Fibroblast of upper back skin (primary cell): Measurements from ENCODE around the gene KIAA0408.

ENCODE experiments used
- DNase-seq: peaks from one replicate; pipeline ENCODE4 v3.0.0-alpha.2; 2013

The KIAA0408 gene

DNA sequence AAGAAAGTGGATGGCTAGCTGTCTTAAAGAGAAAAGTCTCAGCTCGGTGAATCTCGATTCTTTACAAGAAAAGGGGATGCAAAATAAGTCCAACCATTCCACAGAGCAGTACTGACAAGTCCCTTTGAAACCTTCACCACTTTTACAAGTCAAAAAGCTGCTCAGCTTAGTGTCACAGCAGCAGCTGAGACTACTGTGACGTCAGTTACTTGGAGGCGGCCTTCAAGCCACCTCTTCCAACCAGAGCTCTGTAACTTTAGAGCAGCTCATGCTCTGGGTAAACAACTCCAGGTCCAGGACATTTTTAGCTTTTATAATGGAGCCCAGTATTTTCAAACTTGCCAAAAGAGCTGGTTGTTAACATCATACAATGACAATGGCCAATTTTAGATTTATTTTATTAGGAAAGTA is at the start of gene KIAA0408:
KIAA0408 (minus strand) TSS at position 159 of the 411 bp plus-strand sequence. CDS start 5,408 bp downstream, outside the sequence.
- DNase-seq, result peak; percentile 62

- no peak for DNase-seq
These were observed 47.7 kb upstream of the KIAA0408 start for GRCh38 chr6:127506894-127507293.

GRCh38 chr6:127503022-127503421 is 43.8 kb upstream of the KIAA0408 start:
- DNase-seq, result no peak

DNA sequence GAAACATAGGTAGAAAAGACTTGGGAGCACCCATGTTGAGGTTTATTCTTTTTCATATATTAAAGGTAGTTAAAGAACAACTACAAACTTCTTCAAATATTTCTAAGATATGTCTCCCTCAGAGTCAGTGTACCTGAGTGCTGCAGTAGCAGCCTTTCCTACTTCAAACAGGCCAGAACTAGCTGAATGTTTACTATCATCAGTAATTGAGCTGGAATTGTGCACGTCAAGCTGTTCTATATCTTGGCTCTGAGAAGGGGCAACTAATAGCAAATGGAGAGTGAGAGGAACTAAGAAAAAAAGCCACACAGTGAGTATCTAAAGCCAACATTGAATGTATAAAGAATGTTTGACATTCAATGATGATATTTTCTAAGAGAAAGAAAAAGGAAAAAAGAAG is 38.2 kb upstream of the KIAA0408 start:
- DNase-seq, result no peak

- DNase-seq, result peak; percentile 47
These were observed 37.3 kb upstream of the KIAA0408 start for GRCh38 chr6:127496471-127496870.

DNA sequence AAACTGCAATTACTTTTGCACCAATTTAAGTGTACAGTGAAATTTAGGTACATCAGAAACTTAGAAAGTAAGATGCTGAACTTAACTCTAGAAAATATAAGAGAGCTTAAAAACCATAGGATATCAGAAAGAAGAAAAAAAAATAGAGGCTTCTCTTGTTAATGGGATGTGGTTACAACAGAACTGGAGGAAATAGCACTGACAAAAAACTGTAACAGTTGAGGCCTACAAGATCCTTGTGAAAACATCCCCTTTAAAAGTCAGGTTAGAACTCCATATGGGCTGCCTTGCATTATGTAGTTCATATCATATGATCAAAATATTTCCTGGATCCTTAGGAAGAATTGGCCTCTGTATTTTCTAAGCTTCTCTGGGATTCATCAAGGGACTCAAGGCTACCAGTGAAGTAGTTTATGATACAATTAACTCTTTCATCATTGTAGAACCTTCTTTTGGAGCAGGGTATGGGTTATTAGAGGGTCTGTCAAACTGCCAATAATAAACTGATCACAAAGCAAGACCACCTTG is 35.1 kb upstream of the KIAA0408 start:
- DNase-seq, result no peak

DNA sequence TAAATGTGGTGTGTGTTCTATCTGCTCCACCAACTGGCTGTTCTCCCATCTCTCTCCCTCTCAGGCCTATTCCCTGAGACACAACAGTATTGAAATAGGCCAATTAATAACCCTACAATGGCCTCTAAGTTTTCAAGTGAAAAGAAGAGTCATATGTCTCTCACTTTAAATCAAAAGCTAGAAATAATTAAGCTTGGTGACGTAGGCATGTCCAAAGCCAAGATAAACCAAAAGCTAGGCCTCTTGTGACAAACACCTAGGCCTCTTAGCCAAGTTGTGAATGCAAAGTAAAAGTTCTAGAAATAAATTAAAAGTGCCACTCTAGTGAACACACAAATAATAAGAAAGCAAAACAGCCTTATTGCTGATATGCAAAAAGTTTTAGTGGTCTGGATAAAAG is 30.1 kb upstream of the KIAA0408 start:
- DNase-seq, result no peak

DNA sequence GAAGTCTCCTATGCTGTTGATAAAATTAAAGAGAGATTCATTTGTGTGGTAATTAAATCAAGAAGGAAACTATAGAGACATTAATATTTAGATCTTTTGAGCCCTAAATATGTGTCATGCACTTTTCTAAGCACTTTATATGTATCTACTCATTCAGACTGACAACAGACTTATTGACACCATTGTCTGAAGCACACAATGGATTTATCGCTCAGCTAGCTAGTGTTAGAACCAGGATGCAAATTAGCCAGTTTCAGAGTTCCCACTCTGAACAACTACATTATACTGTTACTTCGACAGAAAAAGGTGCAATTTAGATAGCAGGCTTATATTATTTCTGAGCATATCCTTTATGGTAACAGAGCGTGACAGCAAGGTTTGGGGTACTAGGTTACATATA is 27.7 kb upstream of the KIAA0408 start:
- DNase-seq, result no peak

DNA sequence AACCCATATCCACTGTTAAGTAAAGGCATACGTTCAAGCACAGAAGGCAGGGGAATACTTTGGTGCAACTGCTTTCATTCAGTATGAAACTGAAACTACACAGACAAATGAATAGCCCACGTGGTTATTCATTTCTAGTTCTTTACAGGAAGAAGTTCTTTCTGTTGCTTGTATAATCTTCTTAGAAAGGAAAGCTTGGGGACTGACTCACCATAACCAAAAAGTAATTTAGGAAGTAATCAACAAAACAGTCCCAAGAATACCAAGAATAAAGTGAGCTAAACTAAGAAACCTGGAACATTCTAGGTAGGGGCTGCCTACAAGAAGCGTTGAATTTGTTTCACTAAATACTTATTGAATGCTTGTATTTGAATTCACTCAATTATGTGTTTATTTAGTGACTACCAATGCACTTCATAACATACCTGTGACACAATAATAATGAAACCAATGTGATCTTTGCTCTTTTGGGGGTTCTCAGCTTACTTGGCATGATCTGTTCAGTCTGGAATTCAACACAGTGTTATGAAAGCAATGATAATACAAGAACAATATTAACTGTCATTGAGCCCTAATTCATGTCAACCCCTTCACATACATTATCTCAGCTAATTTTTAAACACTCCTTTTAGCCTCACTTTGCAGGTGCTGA is 25.1 kb upstream of the KIAA0408 start:
- peak; percentile 52 for DNase-seq

DNA sequence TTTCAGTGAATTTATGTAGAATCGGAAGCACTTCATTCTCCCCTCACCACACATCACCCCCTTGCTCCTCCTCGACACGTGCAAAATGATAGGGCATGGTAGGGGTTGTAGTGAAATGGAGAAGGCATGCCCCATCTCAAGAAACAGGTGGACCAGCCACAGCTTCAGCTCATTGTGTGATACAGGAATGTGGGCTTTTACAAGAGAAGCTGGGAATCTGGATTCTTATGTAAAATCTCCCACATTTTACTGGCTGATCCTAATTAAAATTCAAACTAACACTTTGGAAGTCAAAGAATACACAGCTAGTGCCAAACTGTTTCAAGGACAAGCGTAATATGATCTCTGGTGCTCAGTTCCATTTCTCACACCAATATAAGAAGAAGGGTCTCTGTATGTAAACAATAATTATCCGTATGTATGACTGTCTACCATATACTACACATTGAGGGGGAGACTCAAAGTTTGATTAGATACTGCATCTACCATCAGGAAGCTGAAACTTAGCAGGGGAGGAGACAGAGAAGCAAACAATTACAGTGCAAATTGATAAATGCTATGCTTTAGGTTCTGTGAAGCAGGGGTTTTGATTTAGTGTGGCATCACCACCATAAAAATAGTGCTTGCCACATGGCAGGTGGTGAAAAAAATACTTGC is 24.3 kb upstream of the KIAA0408 start:
- DNase-seq, result no peak

GRCh38 chr6:127482325-127482724 is 23.1 kb upstream of the KIAA0408 start:
- DNase-seq, result no peak

DNA sequence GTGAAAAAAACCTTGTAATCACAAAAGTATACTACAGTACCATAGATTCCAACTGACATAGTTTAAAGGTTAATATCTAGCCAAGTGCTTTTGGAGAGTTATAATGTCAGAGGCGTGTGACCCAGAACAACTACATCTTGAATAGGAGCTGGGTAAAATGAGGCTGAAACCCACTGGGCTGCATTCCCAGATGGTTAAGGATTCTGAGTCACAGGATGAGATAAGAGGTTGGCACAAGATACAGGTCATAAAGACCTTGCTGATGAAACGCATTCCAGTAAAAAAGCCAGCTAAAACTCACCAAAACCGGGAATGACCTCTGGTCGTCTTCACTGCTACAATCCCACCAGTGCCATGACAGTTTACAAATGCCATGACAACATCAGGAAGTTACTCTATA is 22.4 kb upstream of the KIAA0408 start:
- DNase-seq, result peak; percentile 30

GRCh38 chr6:127481111-127481510 is 21.9 kb upstream of the KIAA0408 start:
- no peak for DNase-seq

GRCh38 chr6:127477658-127478057 is 18.5 kb upstream of the KIAA0408 start:
- DNase-seq, result no peak

DNA sequence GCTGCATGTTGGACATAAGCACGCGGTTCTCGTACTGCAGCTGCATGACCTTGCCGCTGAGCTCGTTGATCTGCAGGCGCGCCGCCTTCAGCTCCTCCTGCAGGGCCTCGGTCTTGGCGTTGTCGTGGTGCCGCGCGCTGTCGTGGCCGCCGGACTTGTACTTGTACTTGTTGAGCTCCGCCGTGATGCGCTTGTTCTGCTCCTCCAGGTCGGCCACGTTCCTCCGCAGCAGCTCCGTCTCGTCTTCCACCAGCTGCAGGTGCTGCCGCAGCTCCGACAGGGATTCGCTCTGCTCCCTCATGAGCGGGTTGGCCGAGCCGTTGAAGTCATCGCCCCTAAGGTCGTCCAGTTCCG is 16.6 kb upstream of the KIAA0408 start:
- DNase-seq, result no peak

- no peak for DNase-seq
These were observed 16.1 kb upstream of the KIAA0408 start for GRCh38 chr6:127475135-127475822.

DNA sequence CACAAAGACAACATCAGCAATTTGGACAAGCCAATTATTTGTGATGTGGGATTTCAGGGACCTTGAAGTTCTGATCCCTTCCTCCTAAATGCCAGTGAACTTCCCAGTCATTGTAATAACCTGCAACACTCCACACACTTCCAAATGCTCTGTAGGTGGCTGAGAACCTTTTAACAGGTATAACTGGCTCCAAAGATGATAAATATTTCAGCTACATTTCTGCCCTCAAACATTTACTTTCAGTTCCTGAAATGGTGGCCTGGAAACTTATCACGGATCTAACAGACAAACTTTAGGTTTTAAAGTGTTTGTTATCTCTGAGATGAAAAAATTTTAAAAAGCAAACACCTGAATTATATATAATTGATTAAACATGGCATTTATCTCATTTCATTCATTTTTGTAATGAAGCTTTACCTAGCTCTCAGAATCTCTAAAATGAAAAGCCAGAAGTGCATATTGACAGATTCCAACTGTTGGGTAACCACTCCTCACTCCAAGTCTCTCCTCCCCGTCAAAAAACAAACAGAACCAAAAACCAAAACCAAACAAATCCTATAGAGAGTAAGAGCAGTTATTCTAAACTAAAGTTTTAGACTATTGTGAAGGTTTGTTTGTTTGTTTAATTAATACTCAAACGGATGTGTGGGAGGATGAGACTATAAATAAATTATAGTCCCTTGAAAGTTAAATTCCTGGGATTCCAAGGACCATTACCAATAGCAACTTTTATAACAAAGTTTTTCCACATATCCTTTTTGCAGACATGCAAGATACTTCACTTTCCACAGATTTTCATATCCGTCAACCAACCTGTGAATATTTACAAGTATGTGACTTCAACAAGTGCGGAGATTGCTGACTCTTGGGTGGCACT is 12.4 kb upstream of the KIAA0408 start:
- DNase-seq, result no peak

- no peak for DNase-seq
These were observed 9.7 kb upstream of the KIAA0408 start for GRCh38 chr6:127468936-127469335.

- DNase-seq, result no peak
These were observed 7.2 kb upstream of the KIAA0408 start for GRCh38 chr6:127466416-127466815.

- peak; percentile 74 for DNase-seq
These were observed 5.8 kb upstream of the KIAA0408 start for GRCh38 chr6:127464881-127465459.

DNA sequence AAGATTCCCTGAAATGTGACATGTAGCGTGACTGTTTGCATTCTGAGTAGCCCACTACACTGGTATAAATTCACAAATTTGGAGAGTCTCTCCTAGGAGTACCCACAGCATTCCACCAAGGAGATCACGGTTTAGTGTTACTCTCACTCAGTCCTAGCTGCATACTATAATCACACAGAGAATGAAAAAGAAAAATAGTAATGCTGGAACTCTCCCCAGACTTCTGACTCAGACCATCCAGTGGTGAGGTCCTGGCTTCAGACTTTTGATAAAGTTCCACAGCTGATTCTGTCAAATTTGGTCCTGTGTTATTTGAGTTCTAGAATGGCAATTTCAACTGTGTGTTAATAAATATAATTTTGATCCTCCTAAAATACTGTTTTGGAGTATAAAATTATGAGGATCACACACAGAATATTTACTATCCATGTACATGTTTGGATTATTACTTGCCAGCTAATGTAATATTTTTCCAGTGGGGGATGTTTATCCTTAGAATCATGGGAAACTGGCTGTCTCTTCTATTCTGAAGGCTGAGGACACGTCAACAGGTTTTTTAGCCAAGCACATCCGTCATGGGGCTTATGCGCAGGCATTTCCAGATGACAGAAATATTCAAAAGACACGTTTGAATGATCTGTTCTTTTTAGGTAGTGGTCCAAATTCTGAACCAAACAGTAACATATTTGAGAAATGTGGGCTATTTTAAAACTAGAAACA is 5.1 kb upstream of the KIAA0408 start:
- DNase-seq, result peak; percentile 89

- no peak for DNase-seq
These were observed 3.9 kb upstream of the KIAA0408 start for GRCh38 chr6:127463056-127463455.
